IMR-90 (cell line): ENCODE results near the gene DUS1L.

ENCODE experiments used
- BHLHE40 ChIP-seq: fragments of 150-350 bp; IDR thresholded peaks from 2 replicates; pipeline ENCODE4 v1.6.1; 2016; ENCODE audit warnings: mild to moderate bottlenecking, low read depth, low read length
- FOS ChIP-seq: fragments of 150-350 bp; IDR thresholded peaks from 2 replicates; pipeline ENCODE4 v1.6.1; 2016; ENCODE audit warnings: low read depth, low read length
- NFE2L2 ChIP-seq: fragments of 150-350 bp; IDR thresholded peaks from 2 replicates; pipeline ENCODE4 v1.6.1; 2016; ENCODE audit warnings: low read depth, mild to moderate bottlenecking, low read length
- POLR2A ChIP-seq: IDR thresholded peaks from 2 replicates; pipeline ENCODE4 v1.6.1; 2012; ENCODE audit warnings: mild to moderate bottlenecking, low read depth, low read length
- RAD21 ChIP-seq: IDR thresholded peaks from 2 replicates; pipeline ENCODE4 v1.6.1; 2012; ENCODE audit warnings: low read length, improper control_type of control experiment
- RCOR1 ChIP-seq: IDR thresholded peaks from 2 replicates; pipeline ENCODE4 v1.6.1; 2012; ENCODE audit warnings: mild to moderate bottlenecking, low read length, improper control_type of control experiment; ENCODE audit not compliant: insufficient replicate concordance
- TF ChIP-seq, protein P1 (sequence below): conservative IDR thresholded peaks from 2 replicates; pipeline ENCODE4 v1.5.1; 2012; ENCODE audit warnings: mild to moderate bottlenecking, low read depth, low read length, improper control_type of control experiment

- TF ChIP-seq, protein P1, sequence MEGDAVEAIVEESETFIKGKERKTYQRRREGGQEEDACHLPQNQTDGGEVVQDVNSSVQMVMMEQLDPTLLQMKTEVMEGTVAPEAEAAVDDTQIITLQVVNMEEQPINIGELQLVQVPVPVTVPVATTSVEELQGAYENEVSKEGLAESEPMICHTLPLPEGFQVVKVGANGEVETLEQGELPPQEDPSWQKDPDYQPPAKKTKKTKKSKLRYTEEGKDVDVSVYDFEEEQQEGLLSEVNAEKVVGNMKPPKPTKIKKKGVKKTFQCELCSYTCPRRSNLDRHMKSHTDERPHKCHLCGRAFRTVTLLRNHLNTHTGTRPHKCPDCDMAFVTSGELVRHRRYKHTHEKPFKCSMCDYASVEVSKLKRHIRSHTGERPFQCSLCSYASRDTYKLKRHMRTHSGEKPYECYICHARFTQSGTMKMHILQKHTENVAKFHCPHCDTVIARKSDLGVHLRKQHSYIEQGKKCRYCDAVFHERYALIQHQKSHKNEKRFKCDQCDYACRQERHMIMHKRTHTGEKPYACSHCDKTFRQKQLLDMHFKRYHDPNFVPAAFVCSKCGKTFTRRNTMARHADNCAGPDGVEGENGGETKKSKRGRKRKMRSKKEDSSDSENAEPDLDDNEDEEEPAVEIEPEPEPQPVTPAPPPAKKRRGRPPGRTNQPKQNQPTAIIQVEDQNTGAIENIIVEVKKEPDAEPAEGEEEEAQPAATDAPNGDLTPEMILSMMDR, result no peak
- TF ChIP-seq POLR2A (no peak), RCOR1 (no peak), BHLHE40 (no peak), NFE2L2 (no peak), RAD21 (no peak), FOS (no peak)
Measured at GRCh38 chr17:82010575-82011525, 54.8 kb downstream of the DUS1L start.
